A549 (cell line): ENCODE measurements around the gene BAIAP2L1.

Source experiments
- BHLHE40 ChIP-seq: IDR thresholded peaks from 2 replicates; pipeline ENCODE4 v1.6.1; 2012; ENCODE audit warnings: low read depth, low read length, inconsistent platforms
- CEBPB ChIP-seq, 2 experiments: fragments of >200 bp in 1 of 2; sonication (Bioruptor Twin) in 1 of 2; formaldehyde crosslinking in 1 of 2; IDR thresholded peaks; 2 replicates each; pipeline ENCODE4 v1.6.1; 2012 to 2016
- CHD2 ChIP-seq: fragments of 150-350 bp; IDR thresholded peaks from 2 replicates; pipeline ENCODE4 v1.6.1; 2014; ENCODE audit warnings: low read length; ENCODE audit not compliant: partially characterized antibody
- CTCF ChIP-seq: fragments of >200 bp; sonication (Bioruptor Twin); formaldehyde crosslinking; IDR thresholded peaks from 3 replicates; pipeline ENCODE4 v1.5.1; 2016
- EP300 ChIP-seq, 2 experiments: fragments of >200 bp; sonication (Bioruptor Twin); formaldehyde crosslinking; IDR thresholded peaks; 2 replicates in 1 of 2; 3 replicates in 1 of 2; pipeline ENCODE4 v1.6.1; 2016 to 2017
- MAFK ChIP-seq: fragments of 450-650 bp; IDR thresholded peaks from 2 replicates; pipeline ENCODE4 v1.6.1; 2014; ENCODE audit not compliant: partially characterized antibody
- POLR2A ChIP-seq: IDR thresholded peaks from 2 replicates; pipeline ENCODE4 v1.6.1; 2012; ENCODE audit warnings: mild to moderate bottlenecking, low read length
- TF ChIP-seq, protein P1 (sequence below): fragments of 450-650 bp; IDR thresholded peaks from 2 replicates; pipeline ENCODE4 v1.6.1; 2014; ENCODE audit warnings: antibody characterized with exemption

DNA sequence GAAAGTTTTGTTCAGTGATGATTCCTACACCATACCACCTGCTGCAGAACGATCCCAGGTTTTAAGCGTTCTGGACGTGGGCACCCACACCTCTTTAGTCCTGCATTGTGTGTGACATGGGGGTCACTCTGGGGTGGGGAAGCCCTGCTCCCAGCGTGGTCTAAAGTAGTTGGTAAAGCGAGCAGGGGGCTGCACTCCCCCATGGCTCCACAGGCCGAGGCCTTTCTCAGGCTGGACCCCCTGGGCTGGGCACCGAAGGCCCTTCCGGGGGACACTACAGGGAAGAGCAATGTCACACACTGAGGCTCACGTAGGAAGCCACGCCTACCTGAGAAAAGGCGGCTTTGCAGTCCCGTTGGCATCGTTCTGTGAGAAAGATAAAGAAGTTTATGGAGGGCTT, 107.1 kb downstream of the BAIAP2L1 start:
- TF ChIP-seq MAFK, result no peak
- TF ChIP-seq, protein P1, sequence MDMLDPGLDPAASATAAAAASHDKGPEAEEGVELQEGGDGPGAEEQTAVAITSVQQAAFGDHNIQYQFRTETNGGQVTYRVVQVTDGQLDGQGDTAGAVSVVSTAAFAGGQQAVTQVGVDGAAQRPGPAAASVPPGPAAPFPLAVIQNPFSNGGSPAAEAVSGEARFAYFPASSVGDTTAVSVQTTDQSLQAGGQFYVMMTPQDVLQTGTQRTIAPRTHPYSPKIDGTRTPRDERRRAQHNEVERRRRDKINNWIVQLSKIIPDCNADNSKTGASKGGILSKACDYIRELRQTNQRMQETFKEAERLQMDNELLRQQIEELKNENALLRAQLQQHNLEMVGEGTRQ, result no peak
- no peak for TF ChIP-seq CTCF
- TF ChIP-seq BHLHE40, result no peak
- TF ChIP-seq POLR2A, result no peak
- TF ChIP-seq CHD2, result no peak
- no peak for TF ChIP-seq CEBPB (IDR thresholded peaks at IDR 0.05)
- no peak for TF ChIP-seq EP300 (IDR thresholded peaks at IDR 0.05)
